ENCODE results near the gene MED15. TPM values are rescaled to one million over a fixed set of nuclear protein-coding genes. Genes with fewer than 3 reads are reported as not detected.
"Not testable (repeated sequence)": the region's sequence is repeated elsewhere in the genome, so short reads cannot be mapped to it uniquely, and the experiment has no call there.

Gene MED15
- total RNA-seq, 1 donor: 36.9 TPM

GRCh38 chr22:20591295-20591645 is 83.9 kb downstream of the MED15 start:
- no peak overlapping the region for H3K4me3 ChIP-seq (ENCODE audit: insufficient read depth, low read length)
- peaks cover 8% of the 10 kb centered on the region for H3K36me3 ChIP-seq (ENCODE audit: insufficient read depth, low read length)
- no peaks in the 10 kb centered on the region for H3K79me2 ChIP-seq (ENCODE audit: insufficient read depth, low read length)
- no peaks in the 10 kb centered on the region for H3K9me3 ChIP-seq (ENCODE audit: low read depth, low read length)
- H3K27ac ChIP-seq (ENCODE audit: low read depth, low read length): no peak overlapping the region
- peaks cover 3% of the 10 kb centered on the region for H4K20me1 ChIP-seq (ENCODE audit: insufficient read depth, low read length)
- peak; percentile 70 for DNase-seq (ENCODE audit: insufficient read length, low spot score, missing footprints)
- no peak overlapping the region for H3K4me2 ChIP-seq (ENCODE audit: insufficient read depth, low read length)
- no peak overlapping the region for H2AFZ ChIP-seq (ENCODE audit: low read length)
- H3K27me3 ChIP-seq (ENCODE audit: insufficient read depth, low read length): no peaks in the 10 kb centered on the region
- no peaks in the 10 kb centered on the region for H3K4me1 ChIP-seq (ENCODE audit: insufficient read depth, low read length)
- TF ChIP-seq CTCF (IDR thresholded peaks at IDR 0.05; ENCODE audit: extremely low read depth, low read depth, low read length): no peak

- H2AFZ ChIP-seq (ENCODE audit: low read length): no peak overlapping the region
- DNase-seq (ENCODE audit: insufficient read length, low spot score, missing footprints): peak; percentile 80
Observed at GRCh38 chr22:20591660-20592310, 84.4 kb downstream of the MED15 start.

GRCh38 chr22:20594038-20594437 is 86.6 kb downstream of the MED15 start:
- H3K79me2 ChIP-seq (ENCODE audit: insufficient read depth, low read length); H3K27me3 ChIP-seq (ENCODE audit: insufficient read depth, low read length); H3K9me3 ChIP-seq (ENCODE audit: low read depth, low read length): not testable (repeated sequence)

More at GRCh38 chr22:20591660-20592310, 84.4 kb downstream of the MED15 start:
- peaks cover 3% of the 10 kb centered on the region for H4K20me1 ChIP-seq (ENCODE audit: insufficient read depth, low read length)
- no peaks in the 10 kb centered on the region for H3K79me2 ChIP-seq (ENCODE audit: insufficient read depth, low read length)
- H3K4me2 ChIP-seq (ENCODE audit: insufficient read depth, low read length): no peak overlapping the region
- no peak for TF ChIP-seq CTCF (IDR thresholded peaks at IDR 0.05; ENCODE audit: extremely low read depth, low read depth, low read length)
- H3K4me3 ChIP-seq (ENCODE audit: insufficient read depth, low read length): no peak overlapping the region
- H3K27me3 ChIP-seq (ENCODE audit: insufficient read depth, low read length): no peaks in the 10 kb centered on the region
- H3K27ac ChIP-seq (ENCODE audit: low read depth, low read length): no peak overlapping the region
- no peaks in the 10 kb centered on the region for H3K4me1 ChIP-seq (ENCODE audit: insufficient read depth, low read length)
- H3K36me3 ChIP-seq (ENCODE audit: insufficient read depth, low read length): peaks cover 3% of the 10 kb centered on the region
- H3K9me3 ChIP-seq (ENCODE audit: low read depth, low read length): no peaks in the 10 kb centered on the region

GRCh38 chr22:20594486-20594885 is 87.1 kb downstream of the MED15 start:
- not testable (repeated sequence) for H3K4me1 ChIP-seq (ENCODE audit: insufficient read depth, low read length); H3K27ac ChIP-seq (ENCODE audit: low read depth, low read length); H3K36me3 ChIP-seq (ENCODE audit: insufficient read depth, low read length); H3K4me3 ChIP-seq (ENCODE audit: insufficient read depth, low read length); H3K4me2 ChIP-seq (ENCODE audit: insufficient read depth, low read length); H3K27me3 ChIP-seq (ENCODE audit: insufficient read depth, low read length); H4K20me1 ChIP-seq (ENCODE audit: insufficient read depth, low read length); DNase-seq (ENCODE audit: insufficient read length, low spot score, missing footprints); H3K79me2 ChIP-seq (ENCODE audit: insufficient read depth, low read length); H2AFZ ChIP-seq (ENCODE audit: low read length); H3K9me3 ChIP-seq (ENCODE audit: low read depth, low read length)

More at GRCh38 chr22:20594038-20594437, 86.6 kb downstream of the MED15 start:
- not testable (repeated sequence) for DNase-seq (ENCODE audit: insufficient read length, low spot score, missing footprints); H3K4me1 ChIP-seq (ENCODE audit: insufficient read depth, low read length); H3K27ac ChIP-seq (ENCODE audit: low read depth, low read length); H2AFZ ChIP-seq (ENCODE audit: low read length); H3K4me3 ChIP-seq (ENCODE audit: insufficient read depth, low read length); H4K20me1 ChIP-seq (ENCODE audit: insufficient read depth, low read length); H3K4me2 ChIP-seq (ENCODE audit: insufficient read depth, low read length); H3K36me3 ChIP-seq (ENCODE audit: insufficient read depth, low read length)

- no peak overlapping the region for H3K27ac ChIP-seq (ENCODE audit: low read depth, low read length)
- H3K4me1 ChIP-seq (ENCODE audit: insufficient read depth, low read length): no peaks in the 10 kb centered on the region
- H3K4me3 ChIP-seq (ENCODE audit: insufficient read depth, low read length): no peak overlapping the region
Observed at GRCh38 chr22:20595461-20595860, 88.1 kb downstream of the MED15 start.

More at GRCh38 chr22:20595461-20595860, 88.1 kb downstream of the MED15 start:
- H4K20me1 ChIP-seq (ENCODE audit: insufficient read depth, low read length): no peaks in the 10 kb centered on the region
- H3K4me2 ChIP-seq (ENCODE audit: insufficient read depth, low read length): no peak overlapping the region
- H2AFZ ChIP-seq (ENCODE audit: low read length): no peak overlapping the region
- H3K79me2 ChIP-seq (ENCODE audit: insufficient read depth, low read length): no peaks in the 10 kb centered on the region
- peak; percentile 27 for DNase-seq (ENCODE audit: insufficient read length, low spot score, missing footprints)
- no peak for TF ChIP-seq CTCF (IDR thresholded peaks at IDR 0.05; ENCODE audit: extremely low read depth, low read depth, low read length)
- no peaks in the 10 kb centered on the region for H3K9me3 ChIP-seq (ENCODE audit: low read depth, low read length)
- H3K27me3 ChIP-seq (ENCODE audit: insufficient read depth, low read length): no peaks in the 10 kb centered on the region
- H3K36me3 ChIP-seq (ENCODE audit: insufficient read depth, low read length): no peaks in the 10 kb centered on the region

Measured in osteoblast (primary cell).